HG02798 (cell line): ENCODE measurements around the gene SLC13A4.
"Not testable (repeated sequence)": the region's sequence is repeated elsewhere in the genome, so short reads cannot be mapped to it uniquely, and the experiment has no call there.

ENCODE experiments used
- ATAC-seq: cut with Tn5 transposase; IDR thresholded peaks from one replicate; pipeline ENCODE4 v1.9.1; 2021; ENCODE audit warnings: mild to moderate bottlenecking; ENCODE audit not compliant: unreplicated experiment, poor library complexity

The SLC13A4 gene

GRCh38 chr7:135704698-135705097 lies 23.3 kb downstream of the SLC13A4 start:
- ATAC-seq, result no peak

- ATAC-seq, result no peak
These were observed 23.9 kb downstream of the SLC13A4 start for GRCh38 chr7:135704074-135704473.

- ATAC-seq, result no peak
These were observed 30.5 kb downstream of the SLC13A4 start for GRCh38 chr7:135697276-135698049.

GRCh38 chr7:135693558-135693957 lies 34.4 kb downstream of the SLC13A4 start:
- ATAC-seq, result no peak

GRCh38 chr7:135692606-135693005 lies 35.4 kb downstream of the SLC13A4 start:
- ATAC-seq, result not testable (repeated sequence)

- no peak for ATAC-seq
These were observed 35.9 kb downstream of the SLC13A4 start for GRCh38 chr7:135692055-135692454.

GRCh38 chr7:135690566-135690965 lies 37.4 kb downstream of the SLC13A4 start:
- no peak for ATAC-seq

GRCh38 chr7:135687466-135687865 lies 40.5 kb downstream of the SLC13A4 start:
- no peak for ATAC-seq

- no peak for ATAC-seq
These were observed 42.5 kb downstream of the SLC13A4 start for GRCh38 chr7:135685306-135686084.

- no peak for ATAC-seq
These were observed 43.3 kb downstream of the SLC13A4 start for GRCh38 chr7:135684699-135685098.

- no peak for ATAC-seq
These were observed 43.9 kb downstream of the SLC13A4 start for GRCh38 chr7:135684136-135684535.

- no peak for ATAC-seq
These were observed 44.4 kb downstream of the SLC13A4 start for GRCh38 chr7:135683609-135684008.

- ATAC-seq, result no peak
These were observed 45.8 kb downstream of the SLC13A4 start for GRCh38 chr7:135682191-135682590.

- ATAC-seq, result no peak
These were observed 46.2 kb downstream of the SLC13A4 start for GRCh38 chr7:135681762-135682161.

GRCh38 chr7:135678612-135679575 lies 49.1 kb downstream of the SLC13A4 start:
- no peak for ATAC-seq

GRCh38 chr7:135673360-135673706 lies 54.7 kb downstream of the SLC13A4 start:
- ATAC-seq, result no peak

- peak; percentile 78 for ATAC-seq
These were observed 55.2 kb downstream of the SLC13A4 start for GRCh38 chr7:135672560-135673359.

GRCh38 chr7:135670179-135670578 lies 57.8 kb downstream of the SLC13A4 start:
- no peak for ATAC-seq

GRCh38 chr7:135669774-135670173 lies 58.2 kb downstream of the SLC13A4 start:
- ATAC-seq, result no peak
